Measurements from ENCODE around the gene SKP1.
A peak's percentile ranks its signal among the peaks of the same experiment; 100 is the strongest.

The SKP1 gene

GRCh38 chr5:134175921-134176510, 734 bp downstream of the SKP1 start (continued):
- peak; percentile 71 for TF ChIP-seq PRDM10 (tag by site-specific recombination; IDR thresholded peaks at IDR 0.05)
- TF ChIP-seq ZNF629 (tag by site-specific recombination; IDR thresholded peaks at IDR 0.05), result no peak
- no peak for TF ChIP-seq KLF17 (tag by site-specific recombination; IDR thresholded peaks at IDR 0.05)
- no peak for TF ChIP-seq ZSCAN5A (tag by site-specific recombination; IDR thresholded peaks at IDR 0.05)
- TF ChIP-seq KLF9 (tag by site-specific recombination; IDR thresholded peaks at IDR 0.05; ENCODE audit: low read depth), result no peak
- no peak for TF ChIP-seq ZNF394 (tag by site-specific recombination; IDR thresholded peaks at IDR 0.05; ENCODE audit: borderline replicate concordance)
- 0 out of 2 replicates have a peak, but pooled peaks have one; percentile 7 for TF ChIP-seq ZBTB21 (tag by site-specific recombination; IDR thresholded peaks at IDR 0.05)
- no peak for TF ChIP-seq ZNF660 (tag by site-specific recombination; IDR thresholded peaks at IDR 0.05)
- no peak for TF ChIP-seq ZNF600 (tag by site-specific recombination; IDR thresholded peaks at IDR 0.05)
- no peak for TF ChIP-seq ATF2 (tag by site-specific recombination; IDR thresholded peaks at IDR 0.05; ENCODE audit: low read depth)
- TF ChIP-seq ZSCAN4 (tag by site-specific recombination; IDR thresholded peaks at IDR 0.05), result no peak
- TF ChIP-seq ZNF138 (tag by site-specific recombination; IDR thresholded peaks at IDR 0.05; ENCODE audit: borderline replicate concordance), result no peak
- no peak for TF ChIP-seq ZNF2 (tag by site-specific recombination; IDR thresholded peaks at IDR 0.05)
- TF ChIP-seq ZBTB10 (tag by site-specific recombination; IDR thresholded peaks at IDR 0.05), result no peak
- TF ChIP-seq GLIS2 (tag by site-specific recombination; IDR thresholded peaks at IDR 0.05), result peak; percentile 74
- TF ChIP-seq ZNF768 (tag by site-specific recombination; IDR thresholded peaks at IDR 0.05), result no peak
- TF ChIP-seq ZNF16 (tag by site-specific recombination; IDR thresholded peaks at IDR 0.05; ENCODE audit: low read depth), result no peak
- TF ChIP-seq GLIS1 (tag by site-specific recombination; IDR thresholded peaks at IDR 0.05), result peak; percentile 45
- TF ChIP-seq ZIC2 (tag by site-specific recombination; IDR thresholded peaks at IDR 0.05), result no peak
- peak; percentile 88 for TF ChIP-seq ZFHX2 (tag by site-specific recombination; conservative IDR thresholded peaks at IDR 0.05)
- TF ChIP-seq ZNF561 (tag by site-specific recombination; IDR thresholded peaks at IDR 0.05; ENCODE audit: borderline replicate concordance), result no peak
- TF ChIP-seq HOXA7 (CRISPR knock-in tag; IDR thresholded peaks at IDR 0.05; ENCODE audit: borderline replicate concordance), result no peak
- no peak for TF ChIP-seq ZBTB11 (tag by site-specific recombination; conservative IDR thresholded peaks at IDR 0.05; ENCODE audit: low read depth)

Measured in HEK293 (cell line).